IMR-90 (cell line): ENCODE results near the gene GALNT12.

Experiments
- MAFK ChIP-seq: IDR thresholded peaks from 2 replicates; pipeline ENCODE4 v1.6.1; 2012; ENCODE audit warnings: low read depth, low read length, improper control_type of control experiment
- MXI1 ChIP-seq: IDR thresholded peaks from 2 replicates; pipeline ENCODE4 v1.6.1; 2012; ENCODE audit warnings: low read depth, mild to moderate bottlenecking, low read length, moderate library complexity, borderline replicate concordance
- POLR2A ChIP-seq: IDR thresholded peaks from 2 replicates; pipeline ENCODE4 v1.6.1; 2012; ENCODE audit warnings: mild to moderate bottlenecking, low read depth, low read length
- RAD21 ChIP-seq: IDR thresholded peaks from 2 replicates; pipeline ENCODE4 v1.6.1; 2012; ENCODE audit warnings: low read length, improper control_type of control experiment
- RCOR1 ChIP-seq: IDR thresholded peaks from 2 replicates; pipeline ENCODE4 v1.6.1; 2012; ENCODE audit warnings: mild to moderate bottlenecking, low read length, improper control_type of control experiment; ENCODE audit not compliant: insufficient replicate concordance
- SMC3 ChIP-seq: fragments of 150-350 bp; IDR thresholded peaks from 2 replicates; pipeline ENCODE4 v1.6.1; 2016; ENCODE audit warnings: low read depth, mild to moderate bottlenecking, antibody characterized with exemption, low read length, moderate library complexity
- TF ChIP-seq, protein P1 (sequence below): fragments of 150-350 bp; IDR thresholded peaks from 2 replicates; pipeline ENCODE4 v1.6.1; 2016; ENCODE audit warnings: low read depth, mild to moderate bottlenecking, low read length, moderate library complexity, borderline replicate concordance
- TF ChIP-seq, protein P2 (sequence below): conservative IDR thresholded peaks from 2 replicates; pipeline ENCODE4 v1.5.1; 2012; ENCODE audit warnings: mild to moderate bottlenecking, low read depth, low read length, improper control_type of control experiment
- TF ChIP-seq, protein P3 (sequence below): fragments of 150-350 bp; IDR thresholded peaks from 2 replicates; pipeline ENCODE4 v1.6.1; 2017; ENCODE audit warnings: mild to moderate bottlenecking, antibody characterized with exemption, low read length, low read depth

DNA sequence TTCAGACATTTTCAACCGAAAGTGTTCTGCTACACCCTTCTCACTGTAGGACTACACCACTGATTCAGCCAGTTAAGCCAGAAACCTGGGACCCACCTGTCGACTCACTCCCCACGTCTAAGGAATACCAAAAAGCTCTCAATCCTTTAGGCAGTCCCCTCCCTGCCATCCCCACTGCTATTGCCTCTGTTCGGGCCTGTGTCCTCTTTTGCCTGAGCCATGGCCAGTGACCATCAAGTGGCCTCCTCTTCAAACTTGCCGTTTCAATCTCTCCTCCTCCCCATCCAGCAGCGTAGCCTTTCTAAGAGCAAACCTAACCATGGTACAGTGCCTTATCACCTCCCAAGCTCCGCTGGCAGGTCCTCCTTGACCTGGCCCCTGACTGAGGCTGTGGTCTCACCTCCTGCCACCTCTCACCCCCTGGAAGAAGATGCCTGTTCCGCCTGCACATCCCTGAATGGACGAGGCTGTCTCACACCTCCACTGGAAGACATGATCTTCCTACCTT lies 64.1 kb downstream of the GALNT12 start:
- no peak for TF ChIP-seq POLR2A
- TF ChIP-seq, protein P1, sequence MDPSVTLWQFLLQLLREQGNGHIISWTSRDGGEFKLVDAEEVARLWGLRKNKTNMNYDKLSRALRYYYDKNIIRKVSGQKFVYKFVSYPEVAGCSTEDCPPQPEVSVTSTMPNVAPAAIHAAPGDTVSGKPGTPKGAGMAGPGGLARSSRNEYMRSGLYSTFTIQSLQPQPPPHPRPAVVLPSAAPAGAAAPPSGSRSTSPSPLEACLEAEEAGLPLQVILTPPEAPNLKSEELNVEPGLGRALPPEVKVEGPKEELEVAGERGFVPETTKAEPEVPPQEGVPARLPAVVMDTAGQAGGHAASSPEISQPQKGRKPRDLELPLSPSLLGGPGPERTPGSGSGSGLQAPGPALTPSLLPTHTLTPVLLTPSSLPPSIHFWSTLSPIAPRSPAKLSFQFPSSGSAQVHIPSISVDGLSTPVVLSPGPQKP = no peak
- TF ChIP-seq, protein P2, sequence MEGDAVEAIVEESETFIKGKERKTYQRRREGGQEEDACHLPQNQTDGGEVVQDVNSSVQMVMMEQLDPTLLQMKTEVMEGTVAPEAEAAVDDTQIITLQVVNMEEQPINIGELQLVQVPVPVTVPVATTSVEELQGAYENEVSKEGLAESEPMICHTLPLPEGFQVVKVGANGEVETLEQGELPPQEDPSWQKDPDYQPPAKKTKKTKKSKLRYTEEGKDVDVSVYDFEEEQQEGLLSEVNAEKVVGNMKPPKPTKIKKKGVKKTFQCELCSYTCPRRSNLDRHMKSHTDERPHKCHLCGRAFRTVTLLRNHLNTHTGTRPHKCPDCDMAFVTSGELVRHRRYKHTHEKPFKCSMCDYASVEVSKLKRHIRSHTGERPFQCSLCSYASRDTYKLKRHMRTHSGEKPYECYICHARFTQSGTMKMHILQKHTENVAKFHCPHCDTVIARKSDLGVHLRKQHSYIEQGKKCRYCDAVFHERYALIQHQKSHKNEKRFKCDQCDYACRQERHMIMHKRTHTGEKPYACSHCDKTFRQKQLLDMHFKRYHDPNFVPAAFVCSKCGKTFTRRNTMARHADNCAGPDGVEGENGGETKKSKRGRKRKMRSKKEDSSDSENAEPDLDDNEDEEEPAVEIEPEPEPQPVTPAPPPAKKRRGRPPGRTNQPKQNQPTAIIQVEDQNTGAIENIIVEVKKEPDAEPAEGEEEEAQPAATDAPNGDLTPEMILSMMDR = no peak
- TF ChIP-seq, protein P3, sequence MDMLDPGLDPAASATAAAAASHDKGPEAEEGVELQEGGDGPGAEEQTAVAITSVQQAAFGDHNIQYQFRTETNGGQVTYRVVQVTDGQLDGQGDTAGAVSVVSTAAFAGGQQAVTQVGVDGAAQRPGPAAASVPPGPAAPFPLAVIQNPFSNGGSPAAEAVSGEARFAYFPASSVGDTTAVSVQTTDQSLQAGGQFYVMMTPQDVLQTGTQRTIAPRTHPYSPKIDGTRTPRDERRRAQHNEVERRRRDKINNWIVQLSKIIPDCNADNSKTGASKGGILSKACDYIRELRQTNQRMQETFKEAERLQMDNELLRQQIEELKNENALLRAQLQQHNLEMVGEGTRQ = no peak
- no peak for TF ChIP-seq RCOR1
- no peak for TF ChIP-seq SMC3
- no peak for TF ChIP-seq RAD21
- TF ChIP-seq MAFK = no peak
- TF ChIP-seq MXI1 = no peak
